HCEC 1CT (cell line): ENCODE measurements around the gene CDC42BPA.

ENCODE experiments used
- DNase-seq: peaks from one replicate; pipeline ENCODE4 v3.0.0-alpha.2; 2017

Gene CDC42BPA

DNA sequence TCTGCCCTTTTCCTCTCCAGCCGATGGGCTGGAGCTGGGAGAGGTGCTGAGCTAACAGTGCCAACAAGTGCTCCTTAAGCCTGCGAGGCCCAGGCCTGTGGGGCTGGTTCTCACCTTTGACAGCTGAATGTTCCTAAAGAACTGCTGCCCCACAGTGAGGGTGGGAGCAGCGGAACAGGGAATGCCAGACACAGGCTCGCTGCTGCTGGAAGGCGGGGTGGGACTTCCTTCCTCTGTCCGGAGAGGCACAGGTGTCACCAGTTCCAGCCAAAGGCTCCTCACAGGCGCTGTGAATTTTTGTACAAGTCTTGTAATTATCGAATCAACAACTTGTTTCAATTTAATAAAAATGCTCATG lies 331.1 kb downstream of the CDC42BPA start:
- DNase-seq, result no peak

- DNase-seq, result no peak
Measured at GRCh38 chr1:226986496-226987178, 331.7 kb downstream of the CDC42BPA start.

DNA sequence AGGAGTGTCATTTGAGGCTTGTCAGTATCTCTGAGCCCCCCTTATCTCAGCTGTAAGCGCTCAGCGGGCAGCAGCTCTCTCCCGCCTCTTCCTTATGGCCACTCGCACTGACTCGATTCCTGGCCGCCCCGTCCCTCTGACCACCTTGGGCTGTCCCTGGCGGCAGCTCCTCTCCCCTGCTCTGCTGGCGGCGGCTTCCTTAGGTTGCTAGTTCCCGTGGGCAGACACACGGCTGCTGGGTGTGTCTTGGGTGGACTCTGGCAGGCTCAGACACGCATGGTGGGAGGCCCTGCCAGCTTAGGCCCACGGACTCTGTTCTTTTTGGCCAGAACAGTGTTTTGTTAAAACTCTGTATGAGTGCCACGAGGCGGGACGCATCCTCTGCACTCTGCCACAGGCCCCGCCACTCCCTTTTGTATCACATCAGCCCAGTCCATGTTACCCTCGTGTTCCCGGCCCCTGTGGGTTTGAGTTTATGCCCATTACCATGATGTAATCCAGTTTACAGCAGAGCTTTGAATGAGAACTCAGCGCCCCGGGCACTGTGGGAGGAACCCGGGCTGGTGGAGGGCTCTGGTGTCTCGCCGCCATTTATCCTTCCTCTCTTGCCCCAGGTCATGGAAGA lies 332.3 kb downstream of the CDC42BPA start:
- no peak for DNase-seq

GRCh38 chr1:226985239-226985838 lies 333.0 kb downstream of the CDC42BPA start:
- DNase-seq, result no peak

DNA sequence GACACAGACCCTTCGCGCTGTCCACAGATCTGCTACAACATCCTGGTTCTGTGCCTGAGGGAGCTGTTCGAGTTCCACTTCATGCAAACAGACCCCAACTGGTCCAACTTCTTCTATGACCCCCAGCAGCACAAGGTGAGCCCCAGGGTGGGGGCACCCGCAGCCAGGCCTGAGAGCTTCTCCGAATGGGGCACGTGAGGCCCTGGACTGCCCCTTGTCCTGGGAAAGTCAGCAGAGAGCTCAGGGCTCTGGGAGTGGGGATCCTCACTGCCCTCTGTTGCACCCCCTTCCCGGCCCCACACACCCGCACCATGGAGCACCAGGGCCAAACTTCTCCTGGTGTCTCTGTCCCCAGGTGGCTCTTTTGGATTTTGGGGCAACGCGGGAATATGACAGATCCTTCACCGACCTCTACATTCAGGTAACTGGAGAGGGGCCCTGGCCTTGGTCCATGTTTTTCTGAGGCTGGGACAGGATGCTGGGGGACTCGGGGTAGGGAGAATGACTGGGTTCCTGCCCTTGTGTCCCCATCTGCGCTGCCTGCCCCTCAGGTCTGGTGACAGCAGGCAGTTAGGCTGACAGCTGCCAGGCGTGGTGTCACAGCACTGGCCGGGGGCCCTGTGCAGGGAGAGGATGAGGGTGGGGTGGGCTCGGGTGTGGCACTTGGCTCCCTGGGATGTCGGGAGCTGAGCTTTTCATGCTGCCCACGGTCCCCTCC lies 333.6 kb downstream of the CDC42BPA start:
- no peak for DNase-seq

DNA sequence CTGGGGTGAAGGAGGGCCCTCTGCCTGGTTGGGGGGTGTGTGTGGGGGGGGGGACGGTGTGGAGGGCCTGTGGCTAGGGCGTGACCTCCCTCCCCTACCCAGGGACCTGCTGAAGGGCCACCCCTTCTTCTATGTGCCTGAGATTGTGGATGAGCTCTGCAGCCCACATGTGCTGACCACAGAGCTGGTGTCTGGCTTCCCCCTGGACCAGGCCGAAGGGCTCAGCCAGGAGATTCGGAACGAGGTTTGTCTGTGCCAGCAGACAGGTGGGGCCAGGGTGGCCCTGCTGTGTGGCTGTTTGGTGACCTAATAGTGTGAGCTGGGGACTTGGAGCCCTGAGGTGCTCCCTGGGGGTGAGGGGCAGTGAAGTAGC lies 334.3 kb downstream of the CDC42BPA start:
- DNase-seq, result no peak

GRCh38 chr1:226983247-226983991 lies 334.9 kb downstream of the CDC42BPA start:
- no peak for DNase-seq

GRCh38 chr1:226982451-226983177 lies 335.7 kb downstream of the CDC42BPA start:
- DNase-seq, result no peak

DNA sequence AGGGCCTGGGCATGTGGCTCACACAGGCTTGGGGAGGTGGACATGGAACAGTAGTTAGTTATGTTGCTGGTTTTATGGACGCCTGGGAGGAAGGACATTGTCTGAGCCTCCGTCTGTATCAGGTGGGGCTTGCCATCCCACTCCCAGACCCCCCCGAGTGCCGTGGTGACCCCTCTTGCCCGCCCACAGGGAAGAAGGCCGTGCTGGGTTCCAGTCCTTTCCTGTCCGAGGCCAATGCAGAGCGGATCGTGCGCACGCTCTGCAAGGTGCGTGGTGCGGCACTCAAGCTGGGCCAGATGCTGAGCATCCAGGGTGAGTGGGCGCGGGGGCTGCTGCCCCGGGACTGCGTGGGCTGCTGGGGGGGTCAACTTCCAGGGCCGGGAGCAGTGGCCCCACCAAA lies 336.5 kb downstream of the CDC42BPA start:
- no peak for DNase-seq

- no peak for DNase-seq
Measured at GRCh38 chr1:226981386-226981817, 336.9 kb downstream of the CDC42BPA start.

DNA sequence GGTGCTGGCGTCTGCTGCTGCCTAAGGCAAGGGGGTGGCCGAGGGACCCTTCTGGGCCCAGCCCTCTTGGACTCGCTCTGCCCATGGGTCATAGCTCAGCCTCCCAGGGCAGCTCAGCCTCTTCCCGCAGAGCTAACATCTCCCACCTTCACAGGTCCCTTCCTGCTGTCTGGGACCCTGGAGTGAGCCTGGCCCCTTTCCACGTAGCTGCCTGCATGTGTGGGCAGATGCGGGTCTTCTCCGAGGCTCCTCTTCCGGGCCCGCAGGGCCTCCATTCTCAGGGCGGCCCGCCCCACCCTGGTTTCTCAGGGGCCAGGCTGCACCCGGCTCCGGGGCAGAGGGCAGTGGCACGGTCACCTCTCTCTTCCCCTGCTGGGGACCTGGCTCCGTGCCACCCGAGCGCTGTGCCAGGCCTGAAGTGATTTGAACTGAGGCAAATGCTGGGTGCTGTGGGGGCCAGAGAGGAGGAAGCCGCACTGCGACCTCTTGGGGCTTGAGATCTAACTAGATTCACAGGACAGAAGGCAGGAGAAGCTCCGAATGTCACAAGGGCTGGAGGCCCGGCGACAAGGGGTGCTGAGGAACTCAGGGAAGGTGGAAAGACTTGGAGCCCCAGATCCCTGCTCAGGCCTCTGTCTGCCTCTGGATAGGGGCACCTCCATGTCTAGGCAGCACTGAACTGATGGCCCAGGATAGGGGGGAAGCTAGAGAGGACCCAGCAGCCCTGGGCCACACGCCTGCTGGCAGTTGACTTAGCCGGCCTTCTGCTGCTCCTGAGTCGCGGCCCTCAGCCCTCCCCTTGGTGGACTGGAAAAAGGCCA lies 337.5 kb downstream of the CDC42BPA start:
- no peak for DNase-seq

GRCh38 chr1:226980122-226980560 lies 338.2 kb downstream of the CDC42BPA start:
- no peak for DNase-seq

GRCh38 chr1:226979517-226980121 lies 338.7 kb downstream of the CDC42BPA start:
- no peak for DNase-seq

DNA sequence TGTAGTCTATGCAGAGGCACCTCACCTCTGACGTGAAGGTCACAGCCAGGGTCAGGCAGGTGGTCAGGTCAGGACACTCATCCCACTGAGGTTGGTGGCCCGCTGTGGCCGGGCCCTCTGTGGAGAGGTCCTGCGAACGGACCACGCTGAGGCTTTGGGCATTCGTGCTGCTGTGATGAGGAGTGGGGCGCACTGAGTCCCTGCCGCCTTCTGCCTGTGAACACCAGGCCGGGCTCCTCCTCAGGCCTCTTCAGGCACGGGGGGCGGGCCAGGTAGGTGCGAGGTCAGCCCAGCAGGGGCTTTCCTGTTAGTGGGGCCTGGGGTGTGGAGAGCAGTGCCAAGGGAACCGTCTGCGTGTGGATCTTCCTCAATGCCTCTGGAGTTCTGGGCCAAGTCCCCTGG lies 339.2 kb downstream of the CDC42BPA start:
- DNase-seq, result no peak

- DNase-seq, result no peak
Measured at GRCh38 chr1:226978432-226979114, 339.7 kb downstream of the CDC42BPA start.

- no peak for DNase-seq
Measured at GRCh38 chr1:226977643-226978431, 340.5 kb downstream of the CDC42BPA start.

- no peak for DNase-seq
Measured at GRCh38 chr1:226976978-226977642, 341.2 kb downstream of the CDC42BPA start.

- DNase-seq, result no peak
Measured at GRCh38 chr1:226976276-226976977, 341.9 kb downstream of the CDC42BPA start.
